IPS-18c (cell line): ENCODE data around the gene SELENOH.

Source experiments
- H3K4me3 ChIP-seq: 2 replicates; pipeline ENCODE4 v1.7.0; 2013; ENCODE audit warnings: low read depth, mild to moderate bottlenecking, low read length, moderate library complexity; ENCODE audit not compliant: insufficient read depth
- H3K9me3 ChIP-seq: one replicate; pipeline ENCODE4 v1.6.1; 2013; ENCODE audit warnings: mild to moderate bottlenecking, low read length, moderate library complexity; ENCODE audit not compliant: control insufficient read depth, insufficient read depth

Gene SELENOH

DNA sequence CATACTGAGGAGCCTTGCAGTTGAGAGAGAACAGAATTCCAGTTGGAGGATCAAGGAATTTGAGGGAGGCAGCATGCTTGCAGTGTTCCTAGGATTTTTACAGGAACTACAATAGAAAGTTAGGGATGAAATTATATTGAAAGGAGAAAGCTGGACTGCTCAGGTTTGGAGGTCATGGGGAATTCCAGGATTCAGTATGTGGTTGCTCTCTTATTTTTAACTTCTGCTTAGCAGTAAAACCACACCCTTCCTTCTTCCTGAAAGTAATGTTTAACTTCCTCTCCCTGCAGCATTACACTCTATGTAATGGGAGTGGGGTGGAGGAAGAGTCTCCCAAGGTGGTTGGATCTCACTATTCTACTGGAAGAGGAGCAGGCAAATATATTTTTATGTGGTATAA lies 51.6 kb downstream of the SELENOH start:
- Histone ChIP-seq H3K9me3 (peaks cover 2% of the 10 kb centered on the region), H3K4me3 (no peak overlapping the region)
